OCI-LY7 (cell line): ENCODE measurements around the gene MAPK12. TPM values are rescaled to one million over a fixed set of nuclear protein-coding genes. Genes with fewer than 3 reads are reported as not detected.

Experiments used
- BruUV-seq: library from RNA; stranded (reverse); fragments of 400-500 nt; replicated peaks from 2 replicates; lab custom pipeline; 2021; lab: Mats Ljungman, UMichigan
- CTCF ChIA-PET: fragments of 300-600 bp; sonication (Branson Sonifier 250); formaldehyde crosslinking; loops from one replicate; lab custom pipeline; 2022; ENCODE audit warnings: antibody characterized with exemption; ENCODE audit not compliant: unreplicated experiment; lab: Charles Lee
- POLR2A ChIA-PET: fragments of 300-600 bp; sonication (Branson Sonifier 250); formaldehyde crosslinking; loops from one replicate; lab custom pipeline; 2022; ENCODE audit warnings: antibody characterized with exemption; lab: Charles Lee
- DNase-seq: peaks from one replicate; pipeline ENCODE4 v3.0.0-alpha.2; 2015; ENCODE audit warnings: low spot score
- H2AFZ ChIP-seq: fragments of 200-600 bp; sonication (generic), shearing (Covaris generic); 2 replicates; pipeline ENCODE4 v1.6.1; 2014; ENCODE audit warnings: mild to moderate bottlenecking, antibody characterized with exemption, low read length, moderate library complexity
- H3K27ac ChIP-seq: fragments of 200-600 bp; sonication (generic); 2 replicates; pipeline ENCODE4 v1.5.1; 2014; ENCODE audit warnings: mixed run types, low read depth, mild to moderate bottlenecking, moderate library complexity, low read length, inconsistent platforms; ENCODE audit not compliant: poor library complexity, severe bottlenecking
- H3K36me3 ChIP-seq: fragments of 200-600 bp; sonication (generic); 2 replicates; pipeline ENCODE4 v1.6.1; 2014; ENCODE audit warnings: mild to moderate bottlenecking, antibody characterized with exemption, low read length, moderate library complexity, mixed read lengths; ENCODE audit not compliant: insufficient read depth
- H3K4me1 ChIP-seq: fragments of 200-600 bp; sonication (generic); 2 replicates; pipeline ENCODE4 v1.5.1; 2014; ENCODE audit warnings: mild to moderate bottlenecking, low read length; ENCODE audit not compliant: insufficient read depth, poor library complexity, severe bottlenecking
- H3K4me2 ChIP-seq: fragments of 200-600 bp; sonication (generic); 2 replicates; pipeline ENCODE4 v1.6.1; 2014; ENCODE audit warnings: mild to moderate bottlenecking, low read length
- H3K4me3 ChIP-seq: fragments of 200-600 bp; sonication (generic); 2 replicates; pipeline ENCODE4 v1.5.1; 2014; ENCODE audit warnings: mild to moderate bottlenecking, low read depth, low read length; ENCODE audit not compliant: poor library complexity, severe bottlenecking
- H3K79me2 ChIP-seq: fragments of 200-600 bp; sonication (generic); 2 replicates; pipeline ENCODE4 v1.6.1; 2016; ENCODE audit warnings: low read depth, mild to moderate bottlenecking, low read length, moderate library complexity, mixed read lengths; ENCODE audit not compliant: insufficient read depth
- H3K9me2 ChIP-seq: fragments of 200-600 bp; sonication (generic); 2 replicates; pipeline ENCODE4 v1.6.1; 2016; ENCODE audit warnings: mild to moderate bottlenecking, low read length, mixed read lengths; ENCODE audit not compliant: insufficient read depth
- H3K9me3 ChIP-seq: fragments of 200-600 bp; sonication (generic); 2 replicates; pipeline ENCODE4 v1.6.1; 2014; ENCODE audit warnings: mild to moderate bottlenecking, mixed run types, low read length, mixed read lengths
- H4K20me1 ChIP-seq: fragments of 200-600 bp; sonication (generic); 2 replicates; pipeline ENCODE4 v1.6.1; 2014; ENCODE audit warnings: mild to moderate bottlenecking, antibody characterized with exemption, low read length, moderate library complexity, mixed read lengths; ENCODE audit not compliant: insufficient read depth
- CTCF ChIP-seq: fragments of 200-600 bp; sonication (generic); conservative IDR thresholded peaks from 2 replicates; pipeline ENCODE4 v1.5.1; 2014; ENCODE audit warnings: mild to moderate bottlenecking, antibody characterized with exemption, low read length, moderate library complexity, mixed read lengths
- EZH2phosphoT487 ChIP-seq: fragments of 200-600 bp; sonication (generic); IDR thresholded peaks from 2 replicates; pipeline ENCODE4 v1.6.1; 2018; ENCODE audit warnings: low read depth, borderline replicate concordance, mild to moderate bottlenecking, mixed run types, antibody characterized with exemption, low read length, moderate library complexity, mixed read lengths
- intact Hi-C: fragments of 100-400 bp; cut with micrococcal nuclease; formaldehyde crosslinking; loops from one replicate; pipeline ENCODE4 v1.10.0; 2022; ENCODE audit not compliant: unreplicated experiment
- total RNA-seq, 2 experiments: library from RNA; depleted of rRNA in 1 of 2; stranded (reverse); fragments of >200 nt in 1 of 2; shearing (Covaris generic) in 1 of 2; gene quantifications; 2 replicates each; pipeline ENCODE4 v1.2.3, GENCODE V29; 2014 to 2022

Gene MAPK12
- total RNA-seq, 2 experiments from 2014 or later = 84.9 to 93.6 TPM

- ChIA-PET CTCF (no interaction called here), POLR2A (no interaction called here)
- BruUV-seq = no TSS peak
These were observed 2.9 kb downstream of the MAPK12 start for GRCh38 chr22:50258361-50259292.

DNA sequence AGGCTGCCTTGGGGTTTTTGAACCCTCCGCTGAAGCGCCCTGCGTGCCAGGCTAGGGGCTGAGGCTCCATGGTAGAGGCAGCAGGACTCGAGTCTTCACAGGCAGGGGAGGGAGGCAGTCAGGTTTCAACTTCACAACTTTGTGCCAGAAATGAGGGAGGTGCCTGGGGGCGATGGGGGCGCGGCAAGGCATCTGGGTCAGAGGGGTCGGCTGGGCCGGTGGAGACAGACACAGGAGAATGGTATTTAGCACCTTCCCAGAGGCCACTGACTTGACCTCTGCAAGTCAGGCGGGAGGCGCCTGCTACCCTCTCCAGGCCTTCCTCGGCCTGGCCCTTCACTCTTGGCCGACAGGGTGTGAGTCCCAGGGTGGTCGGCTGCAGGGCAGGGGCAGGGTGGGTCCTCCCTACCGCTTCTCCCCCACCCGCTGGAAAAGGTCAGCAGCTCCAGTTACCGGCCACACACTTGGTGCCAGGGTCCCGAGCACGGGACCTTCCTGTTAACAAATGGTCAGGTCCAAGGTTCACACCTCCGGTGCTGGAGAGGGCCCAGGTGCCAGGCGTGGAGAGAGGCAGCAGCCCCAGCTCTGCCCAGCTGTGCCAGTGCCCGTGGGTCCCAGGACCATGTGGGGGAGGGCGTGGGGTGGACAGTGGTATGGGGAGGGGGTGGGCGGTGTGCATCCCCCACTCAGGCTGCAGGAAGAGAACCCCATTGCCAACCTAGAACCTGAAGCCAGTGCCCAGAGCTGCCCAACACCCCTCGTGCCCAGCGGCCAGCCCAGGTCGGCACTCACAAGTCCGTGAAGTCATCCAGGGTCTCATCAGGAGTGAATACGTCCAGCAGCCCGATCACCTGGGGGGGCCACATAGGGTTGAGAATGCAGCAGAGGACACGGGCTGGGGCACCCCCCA, 3.8 kb downstream of the MAPK12 start:
- ChIA-PET POLR2A (no interaction called here), CTCF (no interaction called here)
- Histone ChIP-seq H4K20me1 (no peaks in the 10 kb centered on the region), H3K4me3 (no peak overlapping the region), H3K9me3 (no peaks in the 10 kb centered on the region), H3K36me3 (peaks cover 37% of the 10 kb centered on the region), H2AFZ (no peak overlapping the region), H3K4me1 (peaks cover 15% of the 10 kb centered on the region), H3K4me2 (no peak overlapping the region), H3K9me2 (no peaks in the 10 kb centered on the region), H3K79me2 (peaks cover 15% of the 10 kb centered on the region), H3K27ac (no peak overlapping the region)
- no peak for DNase-seq
- TF ChIP-seq EZH2phosphoT487 (no peak), CTCF (no peak)
- intact Hi-C loops = no loop called here
- BruUV-seq = no TSS peak

More at GRCh38 chr22:50258361-50259292, 2.9 kb downstream of the MAPK12 start:
- peaks cover 35% of the 10 kb centered on the region for H3K36me3 ChIP-seq
- H3K9me2 ChIP-seq = no peaks in the 10 kb centered on the region
- H3K4me3 ChIP-seq = no peak overlapping the region
- H2AFZ ChIP-seq = no peak overlapping the region
- DNase-seq = no peak
- peaks cover 21% of the 10 kb centered on the region for H3K4me1 ChIP-seq
- no peaks in the 10 kb centered on the region for H3K9me3 ChIP-seq
- H3K79me2 ChIP-seq = peaks cover 15% of the 10 kb centered on the region
- intact Hi-C loops = no loop called here
- no peak for TF ChIP-seq CTCF
- no peak overlapping the region for H3K4me2 ChIP-seq
- H3K27ac ChIP-seq = no peak overlapping the region
- H4K20me1 ChIP-seq = no peaks in the 10 kb centered on the region
